ENCODE results near the gene KSR2. TPM values are rescaled to one million over a fixed set of nuclear protein-coding genes. Genes with fewer than 3 reads are reported as not detected.

Gene KSR2
- total RNA-seq, 1 donor from 2014 or later = under 0.01 TPM

- intact Hi-C loops (cut with micrococcal nuclease) = no loop called here
Observed at GRCh38 chr12:117502633-117503032, 466.2 kb downstream of the KSR2 start.

GRCh38 chr12:117502233-117502632, 466.6 kb downstream of the KSR2 start:
- intact Hi-C loops (cut with micrococcal nuclease) = no loop called here

- intact Hi-C loops (cut with micrococcal nuclease) = no loop called here
Observed at GRCh38 chr12:117501076-117501869, 467.5 kb downstream of the KSR2 start.

GRCh38 chr12:117499759-117500485, 468.9 kb downstream of the KSR2 start:
- intact Hi-C loops (cut with micrococcal nuclease) = no loop called here

- intact Hi-C loops (cut with micrococcal nuclease) = no loop called here
Observed at GRCh38 chr12:117498880-117499279, 469.9 kb downstream of the KSR2 start.

GRCh38 chr12:117498256-117498655, 470.5 kb downstream of the KSR2 start:
- intact Hi-C loops (cut with micrococcal nuclease) = no loop called here

GRCh38 chr12:117497407-117497806, 471.4 kb downstream of the KSR2 start:
- intact Hi-C loops (cut with micrococcal nuclease) = no loop called here

GRCh38 chr12:117494833-117495655, 473.7 kb downstream of the KSR2 start:
- intact Hi-C loops (cut with micrococcal nuclease) = no loop called here

- intact Hi-C loops (cut with micrococcal nuclease) = no loop called here
Observed at GRCh38 chr12:117491711-117492110, 477.1 kb downstream of the KSR2 start.

GRCh38 chr12:117490130-117490529, 478.7 kb downstream of the KSR2 start:
- intact Hi-C loops (cut with micrococcal nuclease) = no loop called here

GRCh38 chr12:117489671-117490070, 479.1 kb downstream of the KSR2 start:
- intact Hi-C loops (cut with micrococcal nuclease) = no loop called here

GRCh38 chr12:117486840-117487659, 481.7 kb downstream of the KSR2 start:
- intact Hi-C loops (cut with micrococcal nuclease) = no loop called here

GRCh38 chr12:117485984-117486839, 482.6 kb downstream of the KSR2 start:
- intact Hi-C loops (cut with micrococcal nuclease) = no loop called here

GRCh38 chr12:117484901-117485300, 483.9 kb downstream of the KSR2 start:
- intact Hi-C loops (cut with micrococcal nuclease) = no loop called here

- intact Hi-C loops (cut with micrococcal nuclease) = no loop called here
Observed at GRCh38 chr12:117483501-117483900, 485.3 kb downstream of the KSR2 start.

- intact Hi-C loops (cut with micrococcal nuclease) = no loop called here
Observed at GRCh38 chr12:117481470-117481869, 487.3 kb downstream of the KSR2 start.

- intact Hi-C loops (cut with micrococcal nuclease) = no loop called here
Observed at GRCh38 chr12:117476341-117476740, 492.4 kb downstream of the KSR2 start.

- intact Hi-C loops (cut with micrococcal nuclease) = no loop called here
Observed at GRCh38 chr12:117473856-117474255, 494.9 kb downstream of the KSR2 start.

- intact Hi-C loops (cut with micrococcal nuclease) = no loop called here
Observed at GRCh38 chr12:117472983-117473382, 495.8 kb downstream of the KSR2 start.

GRCh38 chr12:117470804-117471203, 498.0 kb downstream of the KSR2 start:
- intact Hi-C loops (cut with micrococcal nuclease) = no loop called here
